ENCODE measurements around the gene PDILT.
"Not testable (repeated sequence)": the region's sequence is repeated elsewhere in the genome, so short reads cannot be mapped to it uniquely, and the experiment has no call there.

Gene PDILT, protein sequence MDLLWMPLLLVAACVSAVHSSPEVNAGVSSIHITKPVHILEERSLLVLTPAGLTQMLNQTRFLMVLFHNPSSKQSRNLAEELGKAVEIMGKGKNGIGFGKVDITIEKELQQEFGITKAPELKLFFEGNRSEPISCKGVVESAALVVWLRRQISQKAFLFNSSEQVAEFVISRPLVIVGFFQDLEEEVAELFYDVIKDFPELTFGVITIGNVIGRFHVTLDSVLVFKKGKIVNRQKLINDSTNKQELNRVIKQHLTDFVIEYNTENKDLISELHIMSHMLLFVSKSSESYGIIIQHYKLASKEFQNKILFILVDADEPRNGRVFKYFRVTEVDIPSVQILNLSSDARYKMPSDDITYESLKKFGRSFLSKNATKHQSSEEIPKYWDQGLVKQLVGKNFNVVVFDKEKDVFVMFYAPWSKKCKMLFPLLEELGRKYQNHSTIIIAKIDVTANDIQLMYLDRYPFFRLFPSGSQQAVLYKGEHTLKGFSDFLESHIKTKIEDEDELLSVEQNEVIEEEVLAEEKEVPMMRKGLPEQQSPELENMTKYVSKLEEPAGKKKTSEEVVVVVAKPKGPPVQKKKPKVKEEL

DNA sequence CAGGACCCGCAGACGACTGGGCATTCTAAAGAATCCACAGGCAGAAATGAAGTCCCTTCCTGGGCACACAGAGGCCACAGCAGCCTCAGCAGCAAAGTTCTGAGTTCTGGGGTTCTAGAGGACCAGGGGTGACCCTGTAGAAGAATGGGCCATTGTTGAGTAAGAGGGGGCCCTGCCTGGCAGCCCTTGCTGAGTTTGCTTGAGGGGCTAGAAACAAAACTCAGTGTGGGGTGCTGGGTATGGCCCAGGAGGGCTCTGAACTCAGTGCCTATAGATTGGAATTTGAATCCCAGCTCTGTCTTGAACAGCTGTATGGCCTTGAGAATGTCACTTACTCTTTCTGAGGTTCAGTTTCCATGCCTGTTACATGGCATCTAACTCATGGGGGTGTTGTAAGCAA, at the start of gene PDILT:
Gene PDILT, minus strand, starts transcription at position 101 of the 400 bp plus-strand sequence. CDS start 5,437 bp downstream, outside the sequence.
- DNase-seq (ENCODE audit: low read depth), result no peak

DNA sequence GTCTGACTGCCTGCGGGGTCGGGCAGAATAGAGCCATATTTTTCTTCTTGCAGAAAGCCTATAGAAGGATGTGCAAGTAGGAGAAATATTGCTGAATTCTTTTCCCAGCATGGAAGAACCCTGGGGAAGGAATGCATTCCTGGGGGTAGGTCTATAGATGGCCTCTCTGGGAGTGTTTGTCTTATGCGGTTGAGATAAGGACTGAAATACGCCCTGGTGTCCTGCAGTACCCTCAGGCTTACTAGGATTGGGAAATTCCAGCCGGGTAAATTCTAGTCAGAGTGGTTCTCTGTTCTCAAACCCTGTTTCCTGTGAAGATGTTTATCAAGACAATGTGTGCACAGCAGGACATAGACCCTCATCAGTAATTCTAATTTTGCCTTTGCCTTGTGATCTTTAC, 49.1 kb upstream of the PDILT start:
- DNase-seq (ENCODE audit: low read depth), result not testable (repeated sequence)

DNA sequence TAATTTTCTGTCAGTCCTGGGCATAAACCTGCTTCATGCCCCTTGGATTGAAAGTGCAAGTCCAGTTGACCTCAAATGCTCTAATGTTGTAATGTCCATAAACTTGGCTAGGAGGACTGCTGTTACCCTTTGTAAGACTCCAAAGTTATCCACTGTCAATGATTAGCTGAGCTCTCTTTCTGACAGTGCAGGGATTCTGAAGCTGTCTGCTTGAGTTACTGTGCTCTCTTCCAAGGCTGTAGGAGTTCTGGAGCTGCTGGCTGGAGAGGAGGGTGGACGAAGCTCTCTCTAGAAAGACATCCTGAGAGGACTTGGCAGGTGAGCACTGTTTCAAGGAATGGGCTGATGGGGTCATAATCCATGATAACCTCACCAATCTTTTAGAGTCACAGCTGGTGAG, 46.8 kb upstream of the PDILT start, which contains the start of gene ACSM2A:
Gene ACSM2A, plus strand, starts transcription at position 158 of the 400 bp plus-strand sequence. CDS start 8,594 bp downstream, outside the sequence.
- DNase-seq (ENCODE audit: low read depth), result not testable (repeated sequence)

DNA sequence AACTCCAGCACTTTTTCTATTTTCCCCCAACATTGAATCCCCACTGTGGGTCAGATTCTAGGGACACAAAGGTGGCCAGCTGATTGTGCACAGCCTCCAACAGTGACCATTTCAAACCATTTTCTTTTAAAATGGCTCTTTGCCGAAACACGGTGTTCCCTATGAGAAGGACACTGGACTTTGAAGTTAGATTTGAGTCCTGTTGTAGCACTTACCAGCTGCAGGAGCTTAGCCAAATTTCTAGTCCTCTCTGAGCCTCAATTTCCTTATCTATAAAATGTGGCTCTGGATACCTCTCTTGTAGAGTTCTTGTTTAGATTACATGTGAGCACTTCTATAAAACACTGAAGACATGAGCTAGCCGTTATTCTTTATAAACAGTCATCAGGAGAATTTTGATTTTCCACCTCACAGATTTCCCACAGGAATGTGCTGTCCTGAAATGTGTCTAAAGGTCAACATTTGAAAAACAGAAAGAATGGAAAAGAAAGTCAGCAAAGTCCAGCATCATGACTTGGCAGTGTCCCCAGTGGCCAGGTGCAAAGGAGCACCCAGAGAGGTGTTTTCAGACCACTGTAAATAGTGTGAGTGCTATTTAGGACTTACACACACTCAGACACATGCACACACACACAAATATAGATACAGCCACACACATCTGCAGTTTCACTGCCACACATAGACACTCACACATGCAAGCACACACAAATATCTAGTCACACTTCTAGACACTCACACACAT, 42.3 kb upstream of the PDILT start:
- not testable (repeated sequence) for DNase-seq (ENCODE audit: low read depth)

DNA sequence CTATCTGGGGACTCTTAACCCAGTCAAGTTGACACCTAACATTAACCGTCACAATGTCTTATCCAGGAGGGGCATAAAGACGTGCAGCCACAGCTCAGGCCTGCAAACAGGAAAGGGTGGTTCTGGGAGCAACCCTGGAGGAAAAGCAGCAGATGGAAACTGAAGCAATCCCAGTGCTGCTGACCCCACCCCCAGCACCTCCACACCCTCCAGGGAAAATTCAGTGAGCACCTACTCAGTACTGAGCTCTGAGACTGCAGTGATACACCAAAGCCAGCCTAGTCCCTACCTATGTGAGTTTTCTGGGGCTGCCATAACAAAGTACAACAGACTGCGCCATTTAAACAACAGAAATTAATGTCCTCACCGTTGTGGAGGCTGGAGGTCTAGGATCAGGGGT, 37.3 kb upstream of the PDILT start:
- not testable (repeated sequence) for DNase-seq (ENCODE audit: low read depth)

DNA sequence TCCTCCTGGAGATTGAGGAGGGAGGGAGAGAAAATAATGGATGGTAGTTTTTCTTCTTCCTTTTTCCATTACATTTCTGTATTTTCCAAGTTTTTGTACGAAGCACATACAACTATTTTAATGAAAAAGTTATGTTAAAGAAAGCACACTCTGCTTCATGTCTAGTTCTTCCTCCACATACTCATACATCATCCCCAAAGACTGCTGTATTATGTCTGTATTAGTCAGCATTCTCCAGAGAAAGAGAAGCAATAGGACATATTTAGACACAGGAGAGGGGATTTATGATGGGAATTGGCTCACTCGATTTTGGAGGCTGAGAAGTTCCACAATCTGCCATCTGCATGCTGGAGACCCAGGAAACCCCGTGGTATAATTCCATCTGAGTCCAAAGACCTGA, 36.7 kb upstream of the PDILT start:
- no peak for DNase-seq (ENCODE audit: low read depth)

DNA sequence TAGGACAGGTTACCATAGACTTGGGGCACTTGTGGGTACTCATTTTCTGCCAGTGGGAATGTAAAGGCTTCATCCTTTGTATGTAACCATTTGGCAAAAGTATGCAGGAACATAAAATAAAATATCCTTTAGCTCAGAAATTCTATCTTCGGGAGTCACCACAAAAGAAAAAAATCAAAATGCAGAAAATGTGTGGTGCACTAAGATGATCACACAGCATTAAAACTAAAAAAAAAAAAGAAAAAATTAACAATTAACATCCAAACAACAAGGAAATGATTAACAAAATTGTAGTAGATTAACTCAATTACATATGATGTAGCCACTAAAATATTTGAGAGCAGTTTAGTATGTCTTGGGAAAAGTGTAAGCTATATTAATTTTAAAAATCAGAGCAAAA, 36.2 kb upstream of the PDILT start:
- DNase-seq (ENCODE audit: low read depth), result not testable (repeated sequence)

DNA sequence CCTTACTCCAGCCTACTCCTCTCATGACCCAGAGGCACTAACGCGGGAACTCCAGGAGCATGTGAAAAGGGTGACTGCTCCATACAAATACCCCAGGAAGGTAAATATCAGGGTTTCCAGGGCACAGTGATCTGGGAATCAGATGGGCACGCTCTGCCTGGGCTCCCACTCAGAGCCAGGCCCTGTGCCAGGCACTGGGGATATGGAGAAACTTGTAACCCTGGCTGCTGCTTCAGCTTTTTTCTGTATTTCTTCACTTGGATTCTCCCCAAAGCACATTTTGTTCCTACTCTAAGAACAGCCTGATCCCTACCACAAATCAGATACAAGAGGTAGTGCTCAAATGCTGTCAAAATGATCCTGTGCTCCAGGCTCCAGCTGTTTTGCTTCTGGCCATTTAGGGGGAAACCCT, 35.3 kb upstream of the PDILT start:
- DNase-seq (ENCODE audit: low read depth), result not testable (repeated sequence)

DNA sequence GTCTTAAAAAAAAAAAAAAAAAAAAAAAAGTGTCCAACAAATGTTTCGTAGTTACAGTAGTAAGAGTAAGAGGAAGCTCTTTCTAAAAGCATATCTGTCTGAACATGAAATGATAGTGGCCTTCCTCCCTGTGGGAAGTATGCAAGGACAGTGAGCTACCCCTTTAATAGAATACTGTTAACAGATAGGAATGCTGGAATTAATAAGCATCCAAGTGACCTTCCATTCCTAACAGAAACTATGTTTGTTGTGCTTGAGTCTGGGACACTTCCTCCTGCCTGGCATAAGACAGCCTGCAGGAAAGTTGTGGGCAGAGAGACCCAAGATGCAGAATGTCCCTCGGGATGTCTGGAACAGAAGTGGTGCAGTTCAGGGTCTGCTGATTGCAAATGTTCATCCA, 34.4 kb upstream of the PDILT start:
- DNase-seq (ENCODE audit: low read depth), result not testable (repeated sequence)

DNA sequence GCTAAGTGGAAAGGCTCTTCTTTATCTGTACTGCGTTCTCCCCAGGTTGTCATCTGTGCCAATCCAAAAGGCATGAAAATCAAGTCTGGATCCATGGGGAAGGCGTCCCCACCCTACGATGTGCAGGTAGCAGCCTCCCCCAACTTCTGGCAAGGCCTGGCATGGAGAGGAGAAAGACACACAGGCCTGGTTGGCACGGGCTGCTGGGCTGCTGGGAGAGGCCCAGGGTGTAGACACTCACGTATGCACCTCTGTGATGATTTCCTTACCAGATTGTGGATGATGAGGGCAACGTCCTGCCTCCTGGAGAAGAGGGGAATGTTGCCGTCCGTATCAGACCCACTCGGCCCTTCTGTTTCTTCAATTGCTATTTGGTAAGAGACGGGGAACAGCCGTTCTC, 26.4 kb upstream of the PDILT start:
- no peak for DNase-seq (ENCODE audit: low read depth)

DNA sequence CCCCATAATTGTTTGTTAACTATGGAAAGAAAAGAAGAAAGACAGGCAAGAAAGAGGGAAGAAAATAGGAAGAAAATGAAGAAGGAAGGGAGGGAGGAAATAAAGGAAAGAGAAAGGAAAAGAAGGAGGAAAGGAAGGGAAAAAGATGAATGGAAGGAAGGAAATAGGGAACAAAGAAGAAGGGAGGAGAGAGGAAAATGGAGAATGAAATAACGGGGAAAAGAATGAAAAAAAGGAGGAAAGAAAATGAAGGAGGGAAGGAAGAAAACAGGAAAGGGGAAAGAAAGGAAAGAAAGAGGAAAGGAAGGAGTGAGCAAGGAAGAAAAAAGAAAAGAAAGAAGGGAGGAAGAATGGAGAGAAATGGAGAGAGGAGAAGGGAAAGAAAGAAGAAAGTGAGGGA, 25.9 kb upstream of the PDILT start:
- not testable (repeated sequence) for DNase-seq (ENCODE audit: low read depth)

DNA sequence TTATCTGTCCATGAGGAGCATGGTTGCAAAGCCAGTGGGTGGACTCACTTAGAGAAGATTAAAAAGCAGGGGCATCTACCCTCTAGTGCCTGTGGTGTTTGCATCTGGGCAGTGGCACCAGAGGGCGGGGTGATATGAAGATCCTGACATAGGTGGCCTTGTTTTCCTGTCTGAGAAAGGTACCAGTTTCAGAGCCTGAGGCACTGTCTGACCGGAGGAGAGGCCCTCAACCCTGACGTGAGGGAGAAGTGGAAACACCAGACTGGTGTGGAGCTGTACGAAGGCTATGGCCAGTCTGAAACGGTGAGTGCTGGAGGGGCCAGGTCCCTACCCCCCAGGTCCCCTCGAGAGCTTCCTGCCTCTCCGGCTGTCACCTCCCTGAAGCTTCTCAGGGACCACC, 25.0 kb upstream of the PDILT start:
- DNase-seq (ENCODE audit: low read depth), result not testable (repeated sequence)

DNA sequence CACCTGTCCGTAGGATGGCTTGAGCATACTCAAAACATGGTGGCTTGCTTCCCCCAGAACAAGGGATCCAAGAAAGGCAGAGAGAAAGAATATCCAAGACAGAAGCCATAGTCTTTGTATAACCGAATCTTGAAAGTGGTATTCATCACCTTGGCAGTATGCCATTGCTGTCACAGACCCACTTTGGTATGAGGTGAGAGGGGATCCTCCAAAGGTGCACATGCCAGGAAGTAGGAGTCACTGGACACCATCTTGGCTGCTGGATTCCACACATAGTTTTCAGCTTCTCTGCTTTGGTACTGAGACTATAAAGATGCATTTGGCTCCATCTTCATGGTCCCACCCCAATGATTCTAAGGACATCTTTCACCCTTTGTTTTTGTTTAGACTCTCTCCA, 22.9 kb upstream of the PDILT start:
- not testable (repeated sequence) for DNase-seq (ENCODE audit: low read depth)

DNA sequence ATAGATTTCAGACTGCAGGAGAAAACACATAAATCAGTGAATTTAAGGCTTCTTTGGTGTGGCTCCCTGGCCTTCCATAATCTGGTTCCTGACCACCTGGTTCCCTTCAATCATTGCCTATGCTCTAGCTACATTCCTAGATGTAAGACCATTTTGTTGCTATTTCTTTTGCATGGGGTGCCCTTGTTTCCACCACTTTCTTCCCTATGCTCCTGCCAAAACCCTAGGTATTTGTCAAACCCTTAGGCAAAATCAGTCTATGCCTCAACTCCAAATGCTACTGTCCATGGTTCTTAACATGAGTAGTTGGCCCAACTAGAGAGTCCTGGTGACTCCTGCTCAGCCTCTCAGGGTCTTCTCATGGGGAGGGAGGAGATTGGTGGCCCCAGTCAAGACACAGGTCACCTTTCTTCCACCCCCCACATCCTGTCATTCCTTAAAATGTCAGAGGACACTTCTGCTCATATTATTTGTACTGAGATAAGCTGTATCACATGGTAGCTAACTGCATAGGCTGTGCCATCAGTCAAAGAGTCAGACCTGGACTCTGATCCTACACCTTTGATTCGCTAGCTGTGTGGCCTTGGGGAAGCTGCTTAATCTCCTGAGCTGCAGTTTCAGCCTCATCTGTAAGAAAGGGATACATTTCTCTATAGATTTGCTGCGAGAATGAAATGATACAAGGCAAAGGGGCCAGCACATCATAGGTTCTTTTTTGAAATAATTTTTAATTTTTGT, 19.8 kb upstream of the PDILT start:
- no peak for DNase-seq (ENCODE audit: low read depth)

DNA sequence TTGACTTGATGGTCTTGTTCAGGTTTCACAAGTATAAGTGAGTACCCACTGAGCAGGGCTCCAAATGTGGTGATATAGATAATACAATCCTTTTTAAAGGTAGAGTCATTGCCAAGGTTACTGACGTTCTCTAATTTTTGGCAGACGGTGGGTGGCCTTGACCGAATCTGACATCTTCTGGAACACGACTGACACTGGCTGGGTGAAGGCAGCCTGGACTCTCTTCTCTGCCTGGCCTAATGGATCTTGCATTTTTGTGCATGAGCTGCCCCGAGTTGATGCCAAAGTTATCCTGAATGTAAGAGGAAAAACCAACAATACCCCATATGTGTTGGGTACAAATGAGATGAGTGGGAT, 19.2 kb upstream of the PDILT start:
- DNase-seq (ENCODE audit: low read depth), result not testable (repeated sequence)

DNA sequence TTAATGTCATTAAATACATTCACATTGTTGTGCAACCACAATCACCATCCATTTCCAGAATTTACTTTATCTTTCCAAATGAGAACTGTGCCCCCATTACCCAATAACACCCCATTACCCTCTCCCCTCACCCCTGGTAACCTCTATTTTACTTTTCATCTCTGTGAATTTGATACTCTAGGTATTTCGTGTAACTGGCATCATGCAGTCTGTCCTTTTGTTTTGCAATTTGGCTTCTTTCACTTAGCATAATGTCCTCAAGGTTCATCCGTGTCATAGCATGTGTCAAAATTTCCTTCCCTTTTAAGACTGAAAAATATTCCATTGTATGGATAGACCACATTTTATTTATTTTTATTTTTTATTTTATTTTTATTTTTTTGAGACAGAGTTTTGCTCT, 17.2 kb upstream of the PDILT start:
- not testable (repeated sequence) for DNase-seq (ENCODE audit: low read depth)

DNA sequence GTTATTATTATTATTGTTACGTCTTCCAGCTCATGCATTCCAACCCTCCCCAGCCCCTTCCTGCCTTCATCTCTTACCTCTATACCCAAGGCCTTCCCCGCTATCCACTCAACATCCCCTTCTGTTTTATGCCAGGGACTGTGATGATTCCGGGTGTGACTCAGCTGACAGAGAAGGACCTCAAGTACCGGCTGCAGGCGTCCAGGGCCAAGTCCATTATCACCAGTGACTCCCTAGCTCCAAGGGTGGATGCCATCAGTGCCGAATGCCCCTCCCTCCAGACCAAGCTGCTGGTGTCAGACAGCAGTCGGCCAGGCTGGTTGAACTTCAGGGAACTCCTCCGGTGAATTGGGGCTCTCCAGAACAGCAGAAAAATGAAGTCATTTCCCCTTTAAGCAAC, 14.6 kb upstream of the PDILT start:
- DNase-seq (ENCODE audit: low read depth), result not testable (repeated sequence)

DNA sequence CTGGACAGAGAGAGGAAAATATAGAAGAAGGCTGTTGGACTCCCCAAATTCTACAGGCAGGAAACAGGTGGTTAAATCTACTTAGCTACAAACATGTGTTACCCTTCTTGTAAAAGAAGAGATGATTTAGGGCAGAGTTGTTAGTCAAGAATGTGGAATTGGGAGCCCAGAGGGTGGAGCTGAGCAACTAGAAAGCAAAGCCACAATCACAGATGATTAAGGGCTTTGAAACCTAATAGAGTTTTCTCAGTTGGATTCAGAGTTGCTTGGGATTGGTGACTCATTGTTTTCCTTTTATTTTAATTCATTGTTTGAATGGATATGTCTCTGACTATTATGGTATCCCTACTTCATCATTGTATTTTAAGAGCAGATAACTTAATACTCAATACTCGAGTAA, 11.0 kb upstream of the PDILT start:
- DNase-seq (ENCODE audit: low read depth), result no peak

DNA sequence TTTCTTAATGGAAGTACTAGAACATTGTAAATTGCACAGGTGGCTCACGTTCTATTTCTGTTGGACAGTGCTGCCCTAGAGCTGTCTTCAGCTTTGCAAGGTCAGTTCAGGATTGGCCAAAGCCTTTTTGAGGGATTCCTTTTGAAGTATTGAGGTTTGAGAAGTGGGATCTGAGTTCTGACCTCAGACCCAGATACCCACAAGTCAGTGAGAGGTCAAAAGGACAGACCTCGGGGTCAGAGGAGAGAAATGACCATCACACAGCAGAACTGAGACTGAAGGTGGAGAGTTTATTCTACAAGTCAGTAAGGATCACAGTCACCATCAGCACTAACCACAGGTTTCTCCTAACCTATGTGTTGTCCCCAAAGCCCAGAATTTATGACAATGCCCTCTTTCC, 6.5 kb upstream of the PDILT start:
- no peak for DNase-seq (ENCODE audit: low read depth)

DNA sequence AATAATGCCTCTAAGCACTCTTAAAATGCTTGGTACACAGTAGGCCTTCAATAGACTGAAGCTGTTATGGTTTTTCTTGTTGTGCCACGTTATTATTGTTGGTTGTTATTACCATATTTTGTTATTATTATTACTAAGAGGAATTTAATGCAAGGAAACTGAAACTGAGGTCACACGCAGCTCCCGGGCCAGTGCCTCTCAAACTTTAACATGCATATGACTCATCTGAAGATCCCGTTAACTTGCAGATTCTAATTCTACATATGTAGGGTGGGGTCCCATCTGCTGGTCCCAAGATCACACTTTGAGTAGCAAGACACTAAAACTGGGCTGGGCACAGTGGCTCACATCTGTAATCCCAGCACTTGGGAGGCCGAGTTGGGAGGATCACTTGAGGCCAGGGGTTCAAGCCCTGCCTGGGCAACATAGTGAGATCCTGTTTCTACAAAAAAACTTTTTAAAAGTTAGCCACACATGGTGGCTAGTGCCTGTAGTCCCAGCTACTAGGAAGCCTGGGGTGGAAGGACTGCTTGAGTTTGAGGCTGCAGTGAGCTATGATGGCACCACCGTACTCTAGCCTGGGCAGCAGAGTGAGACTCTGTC, 5.7 kb upstream of the PDILT start:
- no peak for DNase-seq (ENCODE audit: low read depth)

DNA sequence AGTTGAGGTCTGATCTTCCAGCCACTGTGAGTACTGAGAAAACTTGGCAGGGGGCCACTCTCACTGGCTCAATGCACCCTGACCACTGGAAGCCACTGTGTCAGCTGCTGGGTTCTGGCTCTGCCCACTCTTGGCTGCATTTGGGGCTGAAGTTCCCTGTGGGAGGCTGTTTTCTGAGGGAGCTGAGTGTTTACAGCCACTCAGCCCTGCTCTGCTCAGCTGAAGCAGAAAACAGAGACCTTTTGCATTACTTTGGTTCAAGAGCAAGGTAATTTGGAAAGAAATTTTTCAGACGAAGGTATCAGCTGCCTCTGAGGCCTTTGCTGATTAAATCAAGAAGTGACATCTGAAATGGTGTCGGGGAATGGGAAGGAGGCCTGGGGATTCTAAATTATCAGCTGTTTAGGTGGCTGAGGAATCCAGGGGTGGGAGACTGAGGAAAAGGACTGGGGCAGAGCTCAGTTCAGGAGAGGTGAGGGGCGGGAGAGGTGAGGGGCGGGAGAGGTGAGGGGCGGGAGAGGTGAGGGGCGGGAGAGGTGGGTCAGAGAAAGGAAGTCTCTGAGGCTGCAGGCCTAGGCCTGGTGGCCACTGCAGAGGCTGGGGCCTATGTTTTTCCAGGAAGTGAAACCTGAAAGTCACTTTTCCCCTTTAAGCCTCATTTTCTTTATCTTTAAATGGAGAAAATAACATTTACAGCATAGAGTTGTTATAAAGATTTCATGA, 5.0 kb upstream of the PDILT start, which contains the start of gene ACSM5:
Gene ACSM5, plus strand, starts transcription at position 137 of the 723 bp plus-strand sequence. CDS start 1,951 bp downstream, outside the sequence.
- DNase-seq (ENCODE audit: low read depth), result no peak

All from T-helper 22 cell (primary cell).